Ascending aorta (tissue), 2 donors: ENCODE measurements around the gene CEBPE. TPM values are rescaled to one million over a fixed set of nuclear protein-coding genes. Genes with fewer than 3 reads are reported as not detected.
A peak's percentile ranks its signal among the peaks of the same experiment; 100 is the strongest.

Experiments
- DNase-seq, 2 donors: peaks; one replicate each; pipeline ENCODE4 v3.0.0-alpha.2; 2019; ENCODE audit warnings: low spot score in 2 of 2
- H3K27ac ChIP-seq, 2 donors: fragments of 200-600 bp; sonication (generic); one replicate each; pipeline ENCODE4 v1.5.1; 2016 to 2017; ENCODE audit warnings: mild to moderate bottlenecking in 1 of 2
- H3K27me3 ChIP-seq: fragments of 200-600 bp; sonication (generic); one replicate; pipeline ENCODE4 v1.5.1; 2017
- H3K36me3 ChIP-seq, 2 donors: fragments of 200-600 bp; sonication (generic); one replicate each; pipeline ENCODE4 v1.5.1; 2016
- H3K4me1 ChIP-seq, 2 donors: fragments of 200-600 bp; sonication (generic); one replicate each; pipeline ENCODE4 v1.5.1; 2016 to 2017; ENCODE audit warnings: mild to moderate bottlenecking in 1 of 2
- H3K4me3 ChIP-seq, 2 donors: fragments of 200-600 bp; sonication (generic); one replicate each; pipeline ENCODE4 v1.5.1; 2016 to 2017; ENCODE audit warnings: mild to moderate bottlenecking in 1 of 2
- H3K9me3 ChIP-seq, 2 donors: fragments of 200-600 bp; sonication (generic); one replicate each; pipeline ENCODE4 v1.5.1; 2016
- CTCF ChIP-seq, 3 experiments: fragments of 200-600 bp in 2 of 3; fragments of 450-650 bp in 1 of 3; sonication (generic) in 2 of 3; IDR thresholded peaks; one replicate each; pipeline ENCODE4 v1.5.1; 2016 to 2019; ENCODE audit warnings: antibody characterized with exemption in 3 of 3, mild to moderate bottlenecking in 1 of 3, moderate library complexity in 1 of 3
- intact Hi-C: fragments of 100-400 bp; cut with DNase I; formaldehyde crosslinking; loops from one replicate; pipeline ENCODE4 v1.15.1; 2023
- total RNA-seq: library from RNA; depleted of rRNA; stranded (reverse); fragments of >200 nt; gene quantifications from one replicate; pipeline ENCODE4 v1.1.0, GENCODE V29; 2016

The CEBPE gene
- total RNA-seq, 1 donor from 2014 or later: not detected

GRCh38 chr14:23090254-23090636 is 28.8 kb downstream of the CEBPE start:
- intact Hi-C loops: no loop called here
- no peaks in the 10 kb centered on the region for H3K9me3 ChIP-seq
- H3K4me1 ChIP-seq: peaks cover 0 to 12% of the 10 kb centered on the region in 2 donors
- H3K36me3 ChIP-seq: peaks cover 49 to 66% of the 10 kb centered on the region in 2 donors
- DNase-seq: no peak
- H3K27ac ChIP-seq: no peak overlapping the region
- H3K4me3 ChIP-seq: no peak overlapping the region
- no peak for TF ChIP-seq CTCF (IDR thresholded peaks at IDR 0.05)
- no peaks in the 10 kb centered on the region for H3K27me3 ChIP-seq

GRCh38 chr14:23089498-23090253 is 29.4 kb downstream of the CEBPE start:
- no peak overlapping the region for H3K4me3 ChIP-seq
- peaks cover 55 to 72% of the 10 kb centered on the region in 2 donors for H3K36me3 ChIP-seq
- intact Hi-C loops: no loop called here
- peaks cover 0 to 12% of the 10 kb centered on the region in 2 donors for H3K4me1 ChIP-seq
- peak in 1 of 2 donors; percentile 46 for DNase-seq
- H3K9me3 ChIP-seq: no peaks in the 10 kb centered on the region
- no peaks in the 10 kb centered on the region for H3K27me3 ChIP-seq
- TF ChIP-seq CTCF (IDR thresholded peaks at IDR 0.05): no peak
- no peak overlapping the region for H3K27ac ChIP-seq

GRCh38 chr14:23086565-23086964 is 32.5 kb downstream of the CEBPE start:
- H3K9me3 ChIP-seq: no peaks in the 10 kb centered on the region
- H3K4me1 ChIP-seq: no peaks in the 10 kb centered on the region
- peaks cover 83 to 85% of the 10 kb centered on the region in 2 donors for H3K36me3 ChIP-seq
- no peaks in the 10 kb centered on the region for H3K27me3 ChIP-seq
- DNase-seq: no peak
- H3K4me3 ChIP-seq: no peak overlapping the region
- TF ChIP-seq CTCF (IDR thresholded peaks at IDR 0.05): no peak
- intact Hi-C loops: no loop called here
- H3K27ac ChIP-seq: no peak overlapping the region

GRCh38 chr14:23085458-23085857 is 33.6 kb downstream of the CEBPE start:
- Histone ChIP-seq H3K27me3 (no peaks in the 10 kb centered on the region), H3K4me3 (no peak overlapping the region), H3K36me3 (peaks cover 86 to 93% of the 10 kb centered on the region in 2 donors), H3K27ac (no peak overlapping the region), H3K9me3 (no peaks in the 10 kb centered on the region), H3K4me1 (no peaks in the 10 kb centered on the region)
- TF ChIP-seq CTCF (IDR thresholded peaks at IDR 0.05): no peak
- intact Hi-C loops: no loop called here
- no peak for DNase-seq

GRCh38 chr14:23080474-23080873 is 38.6 kb downstream of the CEBPE start:
- no peak for DNase-seq
- intact Hi-C loops: no loop called here
- Histone ChIP-seq H3K9me3 (no peaks in the 10 kb centered on the region), H3K27me3 (no peaks in the 10 kb centered on the region), H3K36me3 (peaks cover 93 to 97% of the 10 kb centered on the region in 2 donors), H3K4me1 (peaks cover 3 to 4% of the 10 kb centered on the region in 2 donors), H3K27ac (no peak overlapping the region), H3K4me3 (no peak overlapping the region)
- TF ChIP-seq CTCF (IDR thresholded peaks at IDR 0.05): no peak
